AG04450 (cell line): ENCODE data around the gene OR10G3. TPM values are rescaled to one million over a fixed set of nuclear protein-coding genes. Genes with fewer than 3 reads are reported as not detected.

Experiments
- CTCF ChIA-PET: fragments of 300-600, 350-600 bp; formaldehyde crosslinking; extraction: SDS; loops from one replicate; lab custom pipeline; 2022; ENCODE audit warnings: antibody characterized with exemption, inconsistent platforms; lab: Charles Lee
- POLR2A ChIA-PET: fragments of 350-600 bp; formaldehyde crosslinking; extraction: SDS; loops from one replicate; lab custom pipeline; 2021; ENCODE audit warnings: antibody characterized with exemption, inconsistent platforms; lab: Yijun Ruan, JAX
- DNase-seq: peaks from one replicate; pipeline ENCODE4 v3.0.0-alpha.2; 2011; ENCODE audit warnings: low read depth, low spot score
- H3K27ac ChIP-seq: one replicate; pipeline ENCODE4 v1.5.1; 2012; ENCODE audit warnings: low read depth, low read length, control low read depth
- H3K27me3 ChIP-seq: one replicate; pipeline ENCODE4 v1.6.0; 2012; ENCODE audit warnings: low read length; ENCODE audit not compliant: control insufficient read depth, insufficient read depth
- H3K4me3 ChIP-seq: 2 replicates; pipeline ENCODE4 v1.5.1; 2011; ENCODE audit warnings: mild to moderate bottlenecking, low read depth, low read length, control low read depth
- H3K9me3 ChIP-seq: 2 replicates; pipeline ENCODE4 v1.5.1; 2012; ENCODE audit warnings: low read length; ENCODE audit not compliant: control insufficient read depth, insufficient read depth
- polyA plus RNA-seq: library from polyadenylated mRNA; depleted of rRNA; stranded (reverse); fragments of >200 nt; gene quantifications from 2 replicates; pipeline ENCODE4 v1.2.3, GENCODE V29; 2011
- TF ChIP-seq, protein P1 (sequence below): IDR thresholded peaks from 2 replicates; pipeline ENCODE4 v1.5.1; 2011; ENCODE audit warnings: low read depth, low read length, control low read depth, inconsistent platforms

The OR10G3 gene
- polyA plus RNA-seq, 1 experiment = not detected

DNA sequence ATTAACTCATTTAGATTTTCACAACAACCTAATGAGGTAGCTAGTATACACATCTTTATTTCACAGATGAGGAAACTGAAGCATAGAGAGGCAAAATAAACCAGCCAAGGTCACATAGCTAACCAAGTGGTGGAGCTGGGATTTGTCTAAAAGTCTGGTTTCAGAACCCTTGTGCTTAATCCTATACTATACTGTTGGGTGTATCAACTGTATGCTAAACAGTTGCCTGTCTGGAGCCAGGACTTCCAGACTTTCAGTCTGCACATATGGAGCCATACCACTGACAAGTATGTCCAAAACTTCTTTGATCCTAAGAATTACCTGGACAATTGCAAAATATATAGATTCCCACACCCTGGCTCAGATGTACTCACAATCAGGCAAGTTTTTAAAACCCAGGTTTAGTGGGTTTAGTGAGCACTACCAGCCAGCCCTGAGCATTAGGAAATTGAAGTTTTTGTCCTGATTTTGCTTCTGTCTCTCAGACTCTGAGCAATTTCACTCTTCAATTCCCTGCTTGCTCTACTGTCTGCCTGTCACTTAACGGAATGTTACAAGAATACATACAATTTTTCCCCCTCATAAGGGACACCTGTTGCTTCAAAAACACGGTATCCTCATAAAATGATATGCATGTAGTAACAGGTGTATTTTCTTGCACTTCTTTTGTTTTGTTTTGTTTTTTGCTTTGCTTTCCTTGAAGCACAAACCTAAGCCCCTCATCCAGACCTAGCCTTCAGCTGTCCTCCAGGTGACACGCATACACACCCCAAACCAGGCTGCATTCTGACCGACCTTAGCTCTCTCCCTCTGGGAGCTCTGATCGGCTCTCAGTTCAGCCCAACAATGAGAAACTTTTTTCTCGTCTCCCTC, 44.1 kb downstream of the OR10G3 start:
- no peak for DNase-seq
- no peaks in the 10 kb centered on the region for H3K9me3 ChIP-seq
- H3K27ac ChIP-seq = no peak overlapping the region
- no peak overlapping the region for H3K4me3 ChIP-seq
- ChIA-PET CTCF (no interaction called here), POLR2A (no interaction called here)
- TF ChIP-seq, protein P1, sequence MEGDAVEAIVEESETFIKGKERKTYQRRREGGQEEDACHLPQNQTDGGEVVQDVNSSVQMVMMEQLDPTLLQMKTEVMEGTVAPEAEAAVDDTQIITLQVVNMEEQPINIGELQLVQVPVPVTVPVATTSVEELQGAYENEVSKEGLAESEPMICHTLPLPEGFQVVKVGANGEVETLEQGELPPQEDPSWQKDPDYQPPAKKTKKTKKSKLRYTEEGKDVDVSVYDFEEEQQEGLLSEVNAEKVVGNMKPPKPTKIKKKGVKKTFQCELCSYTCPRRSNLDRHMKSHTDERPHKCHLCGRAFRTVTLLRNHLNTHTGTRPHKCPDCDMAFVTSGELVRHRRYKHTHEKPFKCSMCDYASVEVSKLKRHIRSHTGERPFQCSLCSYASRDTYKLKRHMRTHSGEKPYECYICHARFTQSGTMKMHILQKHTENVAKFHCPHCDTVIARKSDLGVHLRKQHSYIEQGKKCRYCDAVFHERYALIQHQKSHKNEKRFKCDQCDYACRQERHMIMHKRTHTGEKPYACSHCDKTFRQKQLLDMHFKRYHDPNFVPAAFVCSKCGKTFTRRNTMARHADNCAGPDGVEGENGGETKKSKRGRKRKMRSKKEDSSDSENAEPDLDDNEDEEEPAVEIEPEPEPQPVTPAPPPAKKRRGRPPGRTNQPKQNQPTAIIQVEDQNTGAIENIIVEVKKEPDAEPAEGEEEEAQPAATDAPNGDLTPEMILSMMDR = no peak
- peaks cover 58% of the 10 kb centered on the region for H3K27me3 ChIP-seq

DNA sequence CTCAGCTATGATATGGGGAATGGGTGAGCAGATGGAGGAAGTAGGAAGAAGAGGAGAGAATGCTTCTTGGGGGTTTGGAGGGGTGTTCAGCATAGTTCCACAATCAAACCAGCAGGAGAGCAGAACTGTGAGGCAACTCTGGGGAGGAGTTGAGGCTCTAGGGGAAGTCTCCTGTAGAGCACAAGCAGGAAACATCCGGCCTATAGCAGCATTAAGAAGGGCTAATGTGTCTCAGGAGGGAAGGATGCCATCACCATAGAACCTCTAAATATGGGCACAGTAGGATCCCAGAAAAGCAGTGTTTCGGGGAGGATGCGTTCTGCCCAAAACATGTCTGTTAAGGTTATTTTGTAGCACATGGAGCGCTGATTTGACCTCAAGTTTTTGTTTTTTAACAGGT, 45.3 kb downstream of the OR10G3 start:
- POLR2A ChIA-PET = no interaction called here
- Histone ChIP-seq H3K27ac (no peak overlapping the region), H3K27me3 (peaks cover 59% of the 10 kb centered on the region), H3K9me3 (no peaks in the 10 kb centered on the region), H3K4me3 (no peak overlapping the region)
- no peak for DNase-seq
- CTCF ChIA-PET = interaction anchor here (0.6 to 1.0 kb wide), 3 partner anchors 23 to 36 kb away, joined by 3 to 4 read pairs (median 4); no protein-coding TSS in a partner anchor
- TF ChIP-seq, protein P1 = no peak

DNA sequence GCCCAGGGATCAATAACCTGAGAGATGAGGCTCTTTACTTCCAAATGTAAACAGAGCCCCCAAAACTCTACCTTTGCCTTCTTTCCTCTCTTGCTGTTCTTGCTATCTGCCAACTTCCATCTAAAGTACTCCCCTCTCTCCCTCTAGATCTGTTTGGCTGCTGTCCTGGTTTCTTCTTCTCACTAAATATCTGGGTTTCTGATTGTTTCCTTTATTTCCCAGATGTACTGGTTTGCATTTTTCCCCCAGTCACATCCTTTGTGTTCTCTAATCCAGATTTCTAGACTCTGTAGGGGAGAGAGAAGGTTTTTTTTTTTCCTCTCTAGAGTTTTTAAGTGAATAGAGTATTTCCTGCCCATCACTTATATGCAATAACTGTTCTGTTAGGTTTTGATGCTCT, 46.6 kb downstream of the OR10G3 start:
- Histone ChIP-seq H3K27me3 (peaks cover 52% of the 10 kb centered on the region), H3K27ac (no peak overlapping the region), H3K4me3 (no peak overlapping the region), H3K9me3 (no peaks in the 10 kb centered on the region)
- POLR2A ChIA-PET = no interaction called here
- DNase-seq = no peak
- CTCF ChIA-PET = interaction anchor here (0.9 to 1.0 kb wide), 2 partner anchors 26 to 34 kb away, joined by 4 read pairs; no protein-coding TSS in a partner anchor
- TF ChIP-seq, protein P1 = no peak

DNA sequence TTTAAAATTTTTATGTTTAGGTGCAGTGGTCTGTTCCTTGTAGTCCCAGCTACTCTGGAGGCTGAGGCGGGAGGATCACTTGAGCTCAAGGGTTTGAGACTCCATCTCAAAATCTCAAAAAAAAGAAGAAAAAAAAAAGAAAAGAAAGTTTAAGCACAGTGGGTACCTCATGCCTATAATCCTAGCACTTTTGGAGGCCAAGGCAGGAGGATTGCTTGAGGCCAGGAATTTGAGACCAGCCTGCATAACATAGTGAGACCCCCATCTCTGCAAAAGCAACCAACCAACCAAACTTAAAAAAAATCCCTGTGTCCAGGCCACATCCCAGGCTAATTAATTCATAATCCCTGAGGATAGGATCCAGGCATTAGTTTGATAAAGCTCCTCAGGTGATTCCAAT, 50.4 kb downstream of the OR10G3 start:
- TF ChIP-seq, protein P1 = no peak
- peaks cover 2% of the 10 kb centered on the region; the same call in 1 of the 2 replicates for H3K9me3 ChIP-seq
- POLR2A ChIA-PET = no interaction called here
- DNase-seq = no peak
- H3K27me3 ChIP-seq = peaks cover 23% of the 10 kb centered on the region
- no peak overlapping the region for H3K27ac ChIP-seq
- CTCF ChIA-PET = interaction anchor here (0.6 to 5.4 kb wide), 5 partner anchors 27 to 205 kb away, joined by 3 to 24 read pairs (median 4); partner anchors contain the start of gene TOX4
- no peak overlapping the region for H3K4me3 ChIP-seq
